GM12891 (cell line): ENCODE data around the gene LIPT1.

Experiments used
- DNase-seq: peaks from one replicate; pipeline ENCODE4 v3.0.0; 2011; ENCODE audit warnings: low spot score; ENCODE audit not compliant: insufficient read length
- FAIRE-seq: peaks from 2 replicates; lab custom pipeline; 2011; peaks lifted over from hg19 to GRCh38; lab: Jason Lieb, UNC
- PAX5 ChIP-seq: IDR thresholded peaks from 2 replicates; pipeline ENCODE4 v1.6.1; 2011; ENCODE audit warnings: low read length, moderate library complexity, mild to moderate bottlenecking; ENCODE audit not compliant: insufficient read depth, severe bottlenecking
- POLR2A ChIP-seq: IDR thresholded peaks from 2 replicates; pipeline ENCODE4 v1.6.1; 2011; ENCODE audit warnings: low read depth, low read length, control low read depth
- POLR2AphosphoS5 ChIP-seq: IDR thresholded peaks from 2 replicates; pipeline ENCODE4 v1.6.1; 2011; ENCODE audit warnings: low read depth, low read length, control low read depth
- POU2F2 ChIP-seq: IDR thresholded peaks from 2 replicates; pipeline ENCODE4 v1.6.1; 2011; ENCODE audit warnings: low read depth, mild to moderate bottlenecking, control low read depth, low read length, moderate library complexity
- SPI1 ChIP-seq: IDR thresholded peaks from 2 replicates; pipeline ENCODE4 v1.6.1; 2011; ENCODE audit warnings: low read depth, low read length, control low read depth
- TAF1 ChIP-seq: IDR thresholded peaks from 2 replicates; pipeline ENCODE4 v1.6.1; 2011; ENCODE audit warnings: low read depth, low read length, control low read depth

The LIPT1 gene

GRCh38 chr2:99140860-99141109, 14.0 kb upstream of the LIPT1 start:
- no peak for TF ChIP-seq POU2F2
- TF ChIP-seq TAF1, result no peak
- DNase-seq (no peak), FAIRE-seq (peak; percentile 9)

GRCh38 chr2:99141110-99142108, 13.4 kb upstream of the LIPT1 start, which contains the start of gene C2orf15:
Gene C2orf15 (plus strand): TSS chr2:99141707. CDS start chr2:99150559, 8,852 bp downstream.
- TF ChIP-seq TAF1 (peak; percentile 65; the same call in 1 of the 2 replicates), POU2F2 (no peak), SPI1 (0 out of 2 replicates have a peak, but pooled peaks have one; percentile 3), PAX5 (no peak), POLR2A (peak; percentile 84), POLR2AphosphoS5 (peak; percentile 68; the same call in 1 of the 2 replicates)
- FAIRE-seq, result peak; percentile 97

DNA sequence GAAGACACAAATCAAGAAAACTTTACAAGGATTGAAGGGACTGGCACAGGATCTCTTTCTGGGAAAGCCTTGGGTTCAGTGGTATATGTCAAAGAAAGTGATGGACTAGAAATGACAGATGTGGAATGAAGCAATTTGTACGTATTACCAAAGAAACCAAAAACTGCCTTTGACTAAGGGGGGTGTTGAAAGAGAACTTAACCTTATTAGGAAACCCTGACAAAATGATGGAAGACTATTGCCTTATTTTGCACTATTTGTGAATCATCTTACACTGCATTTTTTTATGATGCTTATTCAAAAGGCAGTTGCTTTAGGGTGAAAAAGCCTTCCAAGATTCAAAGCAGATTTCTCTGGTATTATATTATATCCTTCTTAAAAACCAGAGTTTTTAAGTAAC, 4.1 kb upstream of the LIPT1 start:
- TF ChIP-seq PAX5 (no peak), TAF1 (no peak), POU2F2 (no peak), SPI1 (no peak), POLR2A (no peak), POLR2AphosphoS5 (no peak)
- DNase-seq (no peak), FAIRE-seq (no peak)

More at GRCh38 chr2:99141110-99142108, 13.4 kb upstream of the LIPT1 start, which contains the start of gene C2orf15:
- peak; percentile 75 for DNase-seq

GRCh38 chr2:99152199-99152895, 2.4 kb upstream of the LIPT1 start:
- FAIRE-seq (no peak), DNase-seq (no peak)
- TF ChIP-seq POLR2A, result no peak
- TF ChIP-seq SPI1, result no peak
- no peak for TF ChIP-seq POLR2AphosphoS5
- TF ChIP-seq PAX5, result no peak
- TF ChIP-seq TAF1, result no peak
- TF ChIP-seq POU2F2, result no peak

GRCh38 chr2:99153921-99154604, 704 bp upstream of the LIPT1 start:
- TF ChIP-seq POU2F2 (no peak), POLR2AphosphoS5 (no peak), TAF1 (no peak), PAX5 (no peak)
- DNase-seq, result no peak
- FAIRE-seq, result peak; percentile 20

GRCh38 chr2:99156891-99157290, 2.1 kb downstream of the LIPT1 start:
- FAIRE-seq (no peak), DNase-seq (no peak)
- no peak for TF ChIP-seq POLR2AphosphoS5
- TF ChIP-seq SPI1, result peak; percentile 70
- TF ChIP-seq POLR2A, result no peak

DNA sequence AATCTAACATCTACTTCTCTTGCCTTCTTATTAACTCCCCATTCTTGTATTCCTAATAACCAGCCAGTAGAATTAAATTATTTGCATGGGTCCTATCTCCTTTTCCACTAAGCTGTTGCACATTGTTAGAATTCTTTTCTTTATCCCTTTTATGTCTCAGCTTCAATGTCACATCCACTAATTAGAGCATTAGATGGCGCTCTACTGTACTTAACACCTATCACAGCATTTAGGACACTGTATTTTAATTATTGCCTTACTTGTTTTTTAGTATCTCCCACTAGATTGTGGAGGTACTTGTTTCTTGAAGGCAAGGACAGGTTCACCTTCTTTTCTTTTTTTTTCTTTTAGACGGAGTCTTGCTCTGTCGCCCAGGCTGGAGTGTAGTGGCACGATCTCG, 3.8 kb downstream of the LIPT1 start:
- DNase-seq (no peak), FAIRE-seq (no peak)
- TF ChIP-seq PAX5 (no peak), POLR2AphosphoS5 (no peak), TAF1 (no peak), SPI1 (no peak), POU2F2 (no peak), POLR2A (no peak)

- TF ChIP-seq SPI1, result no peak
- TF ChIP-seq POLR2A, result no peak
- TF ChIP-seq TAF1, result no peak
- no peak for TF ChIP-seq POLR2AphosphoS5
- TF ChIP-seq PAX5, result no peak
- no peak for TF ChIP-seq POU2F2
- DNase-seq (no peak), FAIRE-seq (no peak)
These were observed 4.8 kb downstream of the LIPT1 start for GRCh38 chr2:99159594-99159993.

DNA sequence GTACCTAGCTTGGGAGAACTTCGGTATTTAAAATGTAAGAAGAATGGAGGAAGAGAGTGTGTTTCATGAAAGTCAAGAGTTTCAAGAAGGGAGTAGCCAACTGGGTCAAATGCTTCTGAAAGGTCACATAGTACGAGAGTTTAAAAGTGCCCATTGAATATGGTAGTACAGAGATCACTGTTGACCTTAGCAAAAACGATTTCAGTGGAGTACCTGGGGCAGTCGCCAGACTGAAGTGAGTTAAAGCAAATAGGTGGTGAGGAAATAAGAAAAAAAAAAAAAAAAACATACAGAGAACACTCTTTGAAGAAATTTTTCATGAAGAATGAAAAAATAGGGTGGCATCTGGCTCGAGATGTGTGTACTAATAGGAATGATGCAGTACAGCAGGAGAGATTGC, 11.5 kb downstream of the LIPT1 start:
- TF ChIP-seq SPI1 (no peak), POLR2A (no peak), PAX5 (no peak), POLR2AphosphoS5 (no peak), TAF1 (no peak), POU2F2 (no peak)
- DNase-seq, result no peak
- FAIRE-seq, result no peak
